Measurements from ENCODE around the gene LGMN. TPM values are rescaled to one million over a fixed set of nuclear protein-coding genes. Genes with fewer than 3 reads are reported as not detected.

Gene LGMN
- polyA plus RNA-seq, 1 donor from 2014 or later: 48.0 TPM

DNA sequence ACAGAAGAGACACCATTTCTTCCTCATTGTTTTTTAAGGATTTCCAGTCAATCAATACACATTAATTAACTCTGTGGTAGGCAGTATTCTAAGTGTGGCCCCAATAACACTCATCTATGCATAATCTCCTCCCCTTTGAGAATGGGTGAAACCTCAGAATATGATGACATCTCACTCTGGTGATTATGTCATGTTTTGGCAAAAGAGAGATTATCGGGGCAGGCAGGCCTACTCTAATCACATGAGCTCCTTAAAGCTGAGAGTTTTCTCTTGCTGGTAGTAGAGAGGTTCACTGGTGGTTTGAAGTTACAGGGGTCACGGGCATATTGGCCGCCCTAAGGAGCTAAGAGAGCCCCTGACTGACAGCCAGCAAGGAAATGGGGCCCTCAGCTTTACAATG is 7.1 kb upstream of the LGMN start:
- H3F3A ChIP-seq (ENCODE audit: insufficient read depth, low read length, poor library complexity, severe bottlenecking): no peaks in the 10 kb centered on the region
- H2AFZ ChIP-seq (ENCODE audit: low read depth, low read length): no peak overlapping the region
- H3K9me3 ChIP-seq (ENCODE audit: low read length): no peaks in the 10 kb centered on the region
- H3K9ac ChIP-seq (ENCODE audit: low read length): no peak overlapping the region
- H3K79me2 ChIP-seq (replicated peaks; ENCODE audit: insufficient read depth, low read length): no peaks in the 10 kb centered on the region
- no peak for TF ChIP-seq EZH2 (IDR thresholded peaks at IDR 0.05; ENCODE audit: borderline replicate concordance, insufficient read depth, low read length, poor library complexity, severe bottlenecking)
- TF ChIP-seq, protein P1, sequence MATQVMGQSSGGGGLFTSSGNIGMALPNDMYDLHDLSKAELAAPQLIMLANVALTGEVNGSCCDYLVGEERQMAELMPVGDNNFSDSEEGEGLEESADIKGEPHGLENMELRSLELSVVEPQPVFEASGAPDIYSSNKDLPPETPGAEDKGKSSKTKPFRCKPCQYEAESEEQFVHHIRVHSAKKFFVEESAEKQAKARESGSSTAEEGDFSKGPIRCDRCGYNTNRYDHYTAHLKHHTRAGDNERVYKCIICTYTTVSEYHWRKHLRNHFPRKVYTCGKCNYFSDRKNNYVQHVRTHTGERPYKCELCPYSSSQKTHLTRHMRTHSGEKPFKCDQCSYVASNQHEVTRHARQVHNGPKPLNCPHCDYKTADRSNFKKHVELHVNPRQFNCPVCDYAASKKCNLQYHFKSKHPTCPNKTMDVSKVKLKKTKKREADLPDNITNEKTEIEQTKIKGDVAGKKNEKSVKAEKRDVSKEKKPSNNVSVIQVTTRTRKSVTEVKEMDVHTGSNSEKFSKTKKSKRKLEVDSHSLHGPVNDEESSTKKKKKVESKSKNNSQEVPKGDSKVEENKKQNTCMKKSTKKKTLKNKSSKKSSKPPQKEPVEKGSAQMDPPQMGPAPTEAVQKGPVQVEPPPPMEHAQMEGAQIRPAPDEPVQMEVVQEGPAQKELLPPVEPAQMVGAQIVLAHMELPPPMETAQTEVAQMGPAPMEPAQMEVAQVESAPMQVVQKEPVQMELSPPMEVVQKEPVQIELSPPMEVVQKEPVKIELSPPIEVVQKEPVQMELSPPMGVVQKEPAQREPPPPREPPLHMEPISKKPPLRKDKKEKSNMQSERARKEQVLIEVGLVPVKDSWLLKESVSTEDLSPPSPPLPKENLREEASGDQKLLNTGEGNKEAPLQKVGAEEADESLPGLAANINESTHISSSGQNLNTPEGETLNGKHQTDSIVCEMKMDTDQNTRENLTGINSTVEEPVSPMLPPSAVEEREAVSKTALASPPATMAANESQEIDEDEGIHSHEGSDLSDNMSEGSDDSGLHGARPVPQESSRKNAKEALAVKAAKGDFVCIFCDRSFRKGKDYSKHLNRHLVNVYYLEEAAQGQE (IDR thresholded peaks at IDR 0.05; ENCODE audit: borderline replicate concordance): no peak
- TF ChIP-seq CTCF (IDR thresholded peaks at IDR 0.05; ENCODE audit: poor library complexity, severe bottlenecking): no peak
- no peak for TF ChIP-seq EP300 (conservative IDR thresholded peaks at IDR 0.05; ENCODE audit: poor library complexity, severe bottlenecking)
- no peak for TF ChIP-seq POLR2AphosphoS5 (IDR thresholded peaks at IDR 0.05)
- TF ChIP-seq RAD21 (conservative IDR thresholded peaks at IDR 0.05): no peak
- no peak for TF ChIP-seq TAF1 (IDR thresholded peaks at IDR 0.05; ENCODE audit: low read depth)
- no peak overlapping the region for H3K4me3 ChIP-seq (ENCODE audit: low read length)
- no peaks in the 10 kb centered on the region for H3K36me3 ChIP-seq (ENCODE audit: insufficient read depth, low read length)
- no peak overlapping the region for H3K27ac ChIP-seq (ENCODE audit: low read length)
- no peaks in the 10 kb centered on the region for H4K20me1 ChIP-seq (ENCODE audit: insufficient read depth)
- H3K27me3 ChIP-seq (ENCODE audit: insufficient read depth, low read depth, low read length): no peaks in the 10 kb centered on the region
- H3K4me2 ChIP-seq (ENCODE audit: low read length): no peak overlapping the region
- H3K9me2 ChIP-seq (ENCODE audit: insufficient read depth, low read length): no peaks in the 10 kb centered on the region

GRCh38 chr14:92754966-92755365 is 6.5 kb upstream of the LGMN start:
- Histone ChIP-seq H3K27me3 (ENCODE audit: insufficient read depth, low read depth, low read length) (no peaks in the 10 kb centered on the region), H3K9me2 (ENCODE audit: insufficient read depth, low read length) (no peaks in the 10 kb centered on the region), H3K27ac (ENCODE audit: low read length) (no peak overlapping the region), H3K36me3 (ENCODE audit: insufficient read depth, low read length) (no peaks in the 10 kb centered on the region), H2AFZ (ENCODE audit: low read depth, low read length) (no peak overlapping the region), H3K9me3 (ENCODE audit: low read length) (no peaks in the 10 kb centered on the region), H3K79me2 (replicated peaks; ENCODE audit: insufficient read depth, low read length) (no peaks in the 10 kb centered on the region), H3F3A (ENCODE audit: insufficient read depth, low read length, poor library complexity, severe bottlenecking) (no peaks in the 10 kb centered on the region), H3K4me3 (ENCODE audit: low read length) (no peak overlapping the region), H3K4me2 (ENCODE audit: low read length) (no peak overlapping the region), H3K9ac (ENCODE audit: low read length) (no peak overlapping the region), H4K20me1 (ENCODE audit: insufficient read depth) (no peaks in the 10 kb centered on the region)
- TF ChIP-seq EZH2 (IDR thresholded peaks at IDR 0.05; ENCODE audit: borderline replicate concordance, insufficient read depth, low read length, poor library complexity, severe bottlenecking): no peak
- no peak for TF ChIP-seq EP300 (conservative IDR thresholded peaks at IDR 0.05; ENCODE audit: poor library complexity, severe bottlenecking)
- no peak for TF ChIP-seq CTCF (IDR thresholded peaks at IDR 0.05; ENCODE audit: poor library complexity, severe bottlenecking)

Data from neural cell (in vitro differentiated cells).